Central memory CD4-positive, alpha-beta T cell (primary cell): ENCODE data around the gene VPS37B.

Experiments
- DNase-seq: peaks from one replicate; pipeline ENCODE4 v3.0.0; 2022

Gene VPS37B

DNA sequence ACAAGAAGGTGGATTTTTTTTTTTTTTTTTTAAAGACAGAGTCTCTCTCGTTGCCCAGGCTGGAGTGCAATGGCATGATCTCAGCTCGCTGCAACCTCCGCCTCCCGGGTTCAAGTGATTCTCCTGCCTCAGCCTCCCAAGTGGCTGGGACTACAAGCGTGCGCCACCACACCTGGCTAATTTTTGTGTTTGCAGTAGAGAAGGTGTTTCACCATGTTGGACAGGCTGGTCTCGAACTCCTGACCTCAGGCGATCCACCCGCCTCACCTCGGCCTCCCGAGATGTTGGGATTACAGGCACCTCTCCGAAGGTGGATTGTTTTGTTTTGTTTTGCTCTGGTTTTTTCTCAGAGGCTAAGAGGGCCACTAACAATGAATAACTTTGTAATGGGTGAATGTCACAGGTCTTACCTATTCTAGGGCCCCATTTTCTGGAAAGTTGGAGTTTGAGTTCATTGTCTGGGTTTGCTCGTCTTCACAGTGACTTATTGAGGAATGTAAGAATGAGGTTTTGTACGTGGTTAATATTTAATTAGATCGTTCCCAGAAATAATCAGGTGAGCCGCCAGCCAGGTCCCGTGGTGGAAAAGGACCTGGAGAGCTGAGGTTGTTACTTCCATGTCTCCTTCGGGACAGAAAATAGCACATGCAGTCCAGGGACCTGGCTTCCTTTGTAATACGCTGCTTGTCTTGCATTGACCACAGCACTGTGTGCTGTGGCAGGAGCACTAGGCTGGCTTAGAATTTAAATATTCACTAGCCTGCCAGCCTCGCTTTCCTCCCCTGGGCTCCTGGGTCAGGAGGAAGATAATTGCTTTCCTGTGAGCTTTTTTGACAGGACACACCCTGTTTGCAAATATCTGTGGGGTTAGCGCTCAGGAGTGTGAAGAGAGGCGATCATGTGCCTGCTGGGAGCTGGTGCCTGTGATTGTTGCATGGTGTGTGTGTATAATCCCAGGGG is 58.3 kb downstream of the VPS37B start:
- DNase-seq: no peak

DNA sequence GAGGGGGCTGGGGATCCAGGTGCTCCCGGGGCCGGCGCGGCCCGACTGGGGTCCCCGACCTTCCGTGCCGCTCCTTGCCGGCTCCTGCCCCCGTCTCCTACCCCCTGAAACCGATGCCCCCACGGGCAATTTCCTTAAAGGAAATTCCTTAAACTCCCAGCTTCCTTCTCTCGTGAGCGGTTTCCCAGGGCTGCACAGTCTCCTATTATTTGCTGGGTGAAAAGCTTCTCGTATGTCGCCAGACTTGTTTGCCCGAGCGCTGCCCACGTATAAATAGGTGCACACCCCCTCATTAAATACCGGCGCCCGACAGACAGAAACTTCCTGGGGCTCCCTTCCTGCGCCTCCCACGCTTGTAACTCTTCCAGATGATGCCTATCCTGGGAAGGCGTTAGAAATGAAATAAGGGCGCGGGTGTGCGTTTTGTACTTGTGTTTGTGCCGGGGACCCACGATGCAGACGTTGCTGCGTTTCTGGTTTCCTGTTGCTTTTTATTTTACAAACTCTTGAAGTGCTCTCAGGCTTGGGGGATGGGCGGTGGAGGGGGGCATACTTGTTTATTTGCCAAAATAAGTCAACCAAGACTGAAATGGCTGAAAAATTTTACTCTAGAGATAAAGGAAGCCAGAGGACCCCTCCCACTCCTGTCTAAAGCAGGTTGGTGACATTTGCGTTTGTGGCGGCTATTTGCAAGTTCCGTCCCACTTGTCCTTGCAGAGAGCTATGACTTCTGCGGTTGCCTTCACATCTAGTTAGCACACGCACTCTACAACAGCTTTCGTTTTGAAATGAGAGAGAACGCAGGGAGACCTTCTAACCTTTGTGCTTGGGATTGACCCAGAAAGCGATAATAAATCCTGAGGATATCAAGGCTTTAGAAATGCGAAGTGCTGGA is 59.6 kb downstream of the VPS37B start:
- DNase-seq: peak; percentile 66

DNA sequence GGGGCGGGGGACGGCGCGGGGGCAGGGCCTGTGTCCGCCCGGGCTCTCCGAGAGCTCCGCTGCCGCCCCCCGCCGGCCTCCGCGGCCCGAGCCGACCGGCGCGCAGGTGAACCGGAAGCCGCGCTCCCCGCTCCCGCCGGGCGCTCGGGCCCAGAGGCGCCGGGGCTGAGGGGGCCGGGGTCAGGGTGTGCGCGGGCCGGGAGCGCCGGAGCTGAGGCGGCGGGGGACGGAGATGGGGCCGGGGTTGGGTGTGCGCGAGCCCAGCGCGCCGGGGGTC is 60.2 kb downstream of the VPS37B start:
- no peak for DNase-seq

DNA sequence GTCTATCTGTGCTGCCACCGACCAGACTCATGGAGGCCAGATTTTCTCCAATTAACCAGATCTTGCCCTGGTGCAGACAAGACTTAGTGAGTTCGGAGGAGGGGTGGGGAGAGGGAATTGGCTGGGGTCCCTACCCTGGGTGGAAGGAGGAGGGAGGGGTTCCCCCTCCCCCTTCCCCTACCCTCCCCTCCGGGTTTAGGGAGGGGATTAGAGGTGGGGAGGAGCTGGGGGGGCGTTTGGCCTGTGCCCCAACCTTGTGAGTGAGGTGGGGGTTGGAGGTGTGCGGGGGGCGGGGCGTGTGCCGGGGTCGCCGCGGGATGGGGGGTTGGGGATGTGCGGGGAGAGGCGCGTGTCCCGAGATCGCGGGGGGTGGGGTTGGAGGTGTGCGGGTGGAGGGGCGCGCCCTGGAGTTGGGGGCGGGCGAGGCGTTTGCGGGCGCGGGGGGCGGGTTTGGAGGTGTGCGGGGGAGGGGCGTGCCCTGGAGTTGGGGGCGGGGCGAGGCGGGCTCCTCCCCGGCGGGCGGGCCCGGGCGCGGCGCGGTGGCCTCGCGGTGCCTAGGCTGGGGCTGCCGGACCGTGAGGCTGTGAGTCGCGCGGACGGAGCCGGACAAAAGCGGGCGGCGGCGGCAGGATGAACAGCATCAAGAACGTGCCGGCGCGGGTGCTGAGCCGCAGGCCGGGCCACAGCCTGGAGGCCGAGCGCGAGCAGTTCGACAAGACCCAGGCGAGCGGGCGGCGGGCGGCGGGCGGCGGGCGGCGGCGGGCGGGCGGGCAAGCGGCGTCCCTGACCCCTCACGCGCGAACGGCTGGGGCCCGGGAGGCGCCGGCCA is 60.8 kb downstream of the VPS37B start, which contains the start of gene HIP1R:
Gene HIP1R (plus strand): TSS at position 537 of the 829 bp plus-strand sequence. CDS start 94 bp downstream, at position 631.
- peak; percentile 45 for DNase-seq

DNA sequence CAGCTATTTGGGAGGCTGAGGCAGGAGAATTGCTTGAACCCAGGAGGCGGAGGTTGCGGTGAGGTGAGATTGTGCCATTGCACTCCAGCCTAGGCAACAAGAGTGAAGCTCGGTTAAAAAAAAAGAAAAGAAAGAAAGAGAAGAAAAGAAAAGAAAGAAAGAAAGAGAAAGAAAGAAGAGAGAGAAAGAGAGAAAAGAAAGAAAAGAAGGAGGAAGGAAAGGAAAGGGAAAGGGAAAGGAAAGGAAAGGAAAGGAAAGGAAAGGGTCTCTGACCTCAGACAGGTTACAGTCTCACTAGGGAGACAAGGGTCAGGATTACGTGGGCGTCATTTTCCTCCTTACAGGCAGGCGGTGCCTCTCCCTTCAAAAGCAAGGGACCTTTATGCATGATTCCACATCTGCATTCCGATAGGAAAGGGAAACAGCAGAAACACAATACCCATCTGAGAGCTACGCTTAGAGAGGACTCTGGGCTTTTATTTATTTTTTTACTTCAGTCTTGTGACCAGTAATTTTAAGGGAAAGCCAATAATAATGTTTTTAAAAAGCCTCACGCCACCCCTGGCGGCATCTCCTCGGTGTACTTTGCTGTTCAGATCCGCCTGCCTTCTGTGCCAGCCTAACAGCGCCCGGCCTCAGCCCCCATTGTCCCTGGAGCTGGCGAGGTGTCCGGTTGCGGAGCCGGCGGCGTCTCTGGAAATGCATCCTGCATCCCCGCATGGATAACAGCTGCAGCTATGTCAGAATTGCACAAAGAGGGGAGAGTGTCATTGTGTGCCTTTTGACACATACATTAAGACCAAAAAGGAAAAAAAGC is 61.6 kb downstream of the VPS37B start:
- DNase-seq: peak; percentile 19

DNA sequence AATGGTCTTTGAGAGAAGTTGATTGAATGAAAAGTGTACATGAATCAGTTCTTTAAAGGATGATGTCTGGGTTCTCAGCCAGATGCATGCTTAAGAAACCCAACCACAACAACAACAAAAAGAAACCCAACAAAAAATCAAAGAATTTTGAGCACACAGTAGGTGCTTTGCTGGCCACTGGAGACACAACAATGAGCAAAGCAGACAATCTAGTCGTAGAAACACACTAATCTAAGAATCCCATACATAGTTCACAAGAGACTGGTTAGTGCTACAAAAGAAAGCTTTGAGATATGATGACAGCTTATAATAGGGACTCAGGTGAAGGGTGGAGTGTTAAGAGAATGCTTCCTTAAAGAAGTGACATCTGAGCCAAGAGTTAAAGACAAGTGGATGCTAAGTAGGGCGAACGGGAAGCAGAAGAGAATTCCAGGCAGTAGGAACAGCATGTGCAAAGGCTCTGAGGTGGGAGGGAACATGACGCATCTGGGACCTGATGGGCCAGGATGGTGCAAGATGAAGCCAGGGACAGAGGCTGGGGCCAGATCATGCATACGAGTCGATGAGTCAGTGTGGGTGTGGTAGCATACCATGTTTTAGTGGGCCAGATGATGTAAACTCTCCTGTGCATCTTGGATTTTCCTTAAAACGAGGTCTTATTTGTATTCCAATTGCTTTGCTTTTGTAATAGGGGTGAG is 65.3 kb downstream of the VPS37B start:
- no peak for DNase-seq

DNA sequence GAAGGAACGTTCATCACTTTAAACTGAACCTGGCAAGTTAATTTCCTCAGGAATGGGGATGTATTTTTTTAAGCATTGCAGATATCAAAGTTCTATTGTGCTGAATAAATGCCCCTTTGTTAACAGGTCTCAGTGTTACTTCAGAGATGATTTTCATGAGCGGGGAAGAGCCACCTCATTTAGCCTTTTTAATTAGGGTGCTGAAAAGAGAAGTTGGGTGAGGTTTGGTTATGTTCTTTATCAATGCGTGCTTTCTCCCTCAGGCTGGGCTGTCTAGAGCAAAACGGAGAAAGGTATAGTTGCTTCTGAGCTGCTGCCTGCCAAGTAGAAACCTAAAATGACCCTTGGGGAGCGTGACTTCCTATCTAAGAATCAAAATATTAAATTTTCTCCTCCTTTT is 68.7 kb downstream of the VPS37B start:
- no peak for DNase-seq

DNA sequence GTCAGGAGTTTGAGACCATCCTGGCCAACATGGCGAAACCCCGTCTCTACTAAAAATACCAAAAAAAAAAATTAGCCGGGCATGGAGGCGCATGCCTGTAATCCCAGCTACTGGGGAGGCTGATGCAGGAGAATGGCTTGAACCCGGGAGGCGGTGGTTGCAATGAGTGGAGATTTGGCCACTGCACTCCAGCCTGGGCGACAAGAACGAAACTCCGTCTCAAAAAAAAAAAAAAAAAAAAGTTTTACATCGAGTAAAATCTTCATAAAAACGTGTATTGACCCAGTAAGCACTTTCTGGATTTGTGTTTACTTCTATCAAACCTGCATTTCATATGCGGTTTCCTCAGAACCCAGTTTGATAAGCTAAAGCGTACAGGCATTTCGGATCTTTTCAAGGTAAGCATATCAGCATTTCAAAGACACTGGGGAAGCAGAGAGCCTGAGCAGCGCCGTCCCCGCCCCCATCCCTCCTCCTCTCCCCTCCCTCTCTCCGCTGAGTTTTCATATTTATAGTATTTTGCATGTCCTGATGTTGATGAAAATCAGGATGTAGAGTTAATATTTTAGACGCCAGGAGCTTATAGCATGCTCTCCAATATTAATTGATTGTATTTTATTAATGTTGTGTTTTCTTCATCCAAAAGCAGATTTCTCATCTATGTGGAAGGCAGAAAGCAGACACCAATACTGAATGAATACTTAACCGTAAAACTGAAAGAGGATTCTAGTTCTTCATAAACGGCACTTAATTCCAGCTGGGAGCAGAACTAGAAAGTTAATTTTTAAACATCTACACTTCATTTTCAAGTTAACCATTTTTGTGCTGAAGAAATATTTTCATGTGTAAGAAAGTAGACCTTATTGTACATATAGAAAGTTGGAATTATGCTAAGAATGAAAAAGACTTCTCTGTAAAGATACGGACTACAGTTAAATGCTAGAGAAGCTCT is 69.9 kb downstream of the VPS37B start:
- no peak for DNase-seq

DNA sequence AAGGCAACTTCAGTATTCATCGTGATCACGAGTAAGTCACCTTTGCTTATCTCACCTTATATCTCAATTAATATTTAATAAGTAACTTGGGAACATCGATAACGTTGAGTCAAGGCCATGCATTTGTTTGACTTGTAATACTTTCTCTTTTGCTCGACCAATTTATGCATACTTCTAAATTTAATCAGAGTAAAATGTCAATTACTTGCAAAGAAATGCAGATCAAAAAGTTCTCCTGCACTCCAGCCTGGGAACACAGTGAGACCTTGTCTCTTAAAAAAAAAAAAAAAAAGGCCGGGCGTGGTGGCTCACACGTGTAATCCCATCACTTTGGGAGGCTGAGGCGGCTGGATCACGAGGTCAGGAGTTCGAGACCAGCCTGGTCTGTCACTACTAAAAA is 72.5 kb downstream of the VPS37B start:
- no peak for DNase-seq

DNA sequence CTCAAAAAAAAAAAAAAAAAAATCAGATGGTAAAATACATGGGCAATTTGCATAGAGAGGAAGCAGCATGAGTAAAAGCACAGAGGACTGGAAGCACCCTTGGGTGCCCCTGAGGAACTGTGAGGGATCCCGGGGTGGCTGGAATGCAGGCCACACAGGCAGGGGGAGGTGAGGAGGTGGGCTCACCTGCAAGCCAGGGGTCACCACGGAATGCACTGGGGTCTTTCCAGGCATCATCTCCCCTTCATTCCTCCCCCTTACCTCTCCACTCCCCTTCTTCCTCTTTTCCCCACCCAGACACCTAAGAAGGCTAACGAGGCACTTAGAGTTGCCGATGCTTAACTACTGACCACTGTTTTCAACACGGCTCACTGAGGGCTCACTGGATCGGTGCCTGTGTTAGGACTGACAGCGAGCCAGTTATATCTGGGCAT is 75.1 kb downstream of the VPS37B start:
- DNase-seq: no peak

DNA sequence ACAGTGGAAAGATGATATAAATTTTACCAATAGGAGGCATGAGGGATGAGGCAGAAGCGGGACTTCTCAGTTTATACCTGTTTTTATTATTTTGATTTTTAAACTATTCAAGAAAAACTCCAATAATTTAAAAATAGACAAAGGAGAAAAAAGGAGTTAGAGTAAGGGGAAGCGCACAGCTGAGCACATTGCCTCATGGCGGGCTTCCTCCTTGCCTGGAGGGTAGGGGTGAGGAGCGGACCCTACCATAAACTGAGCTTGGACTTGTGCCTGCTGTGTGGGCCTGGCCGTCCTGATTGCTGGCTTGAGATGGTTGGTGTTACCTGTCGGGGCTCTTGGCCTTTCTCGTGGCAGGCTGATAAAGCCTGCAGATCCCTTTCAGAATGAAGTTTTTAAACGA is 75.8 kb downstream of the VPS37B start:
- no peak for DNase-seq

DNA sequence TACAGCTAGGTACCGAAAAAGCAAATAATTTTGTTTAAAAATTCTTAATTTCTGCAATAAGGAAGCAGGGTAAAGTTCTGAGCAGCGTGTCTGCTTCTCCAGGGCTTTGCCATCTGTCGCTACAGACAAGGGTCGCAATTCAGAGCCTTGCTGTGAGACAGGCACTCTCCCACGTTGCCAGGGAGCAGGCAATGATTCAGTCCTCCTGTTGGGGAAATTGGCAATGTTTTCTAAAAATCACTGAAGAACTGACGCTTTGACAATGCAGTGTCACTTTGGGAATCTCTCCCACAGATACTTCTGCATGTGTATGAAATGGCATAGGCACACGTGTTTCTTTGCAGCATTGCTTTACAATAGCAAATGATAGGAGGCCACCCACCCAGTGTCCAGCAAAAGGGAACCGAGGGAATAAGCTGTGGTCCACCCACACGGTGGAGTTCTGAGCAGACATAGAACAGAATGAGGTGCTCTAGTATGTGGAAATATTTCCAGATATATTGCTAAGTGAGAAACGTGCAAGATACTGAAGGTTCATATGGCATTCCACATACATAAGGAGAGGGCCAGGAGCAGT is 76.6 kb downstream of the VPS37B start:
- no peak for DNase-seq
